ENCODE results near the gene GALNT15. TPM values are rescaled to one million over a fixed set of nuclear protein-coding genes. Genes with fewer than 3 reads are reported as not detected.

The GALNT15 gene
- total RNA-seq, 1 donor from 2014 or later: 0.40 TPM

DNA sequence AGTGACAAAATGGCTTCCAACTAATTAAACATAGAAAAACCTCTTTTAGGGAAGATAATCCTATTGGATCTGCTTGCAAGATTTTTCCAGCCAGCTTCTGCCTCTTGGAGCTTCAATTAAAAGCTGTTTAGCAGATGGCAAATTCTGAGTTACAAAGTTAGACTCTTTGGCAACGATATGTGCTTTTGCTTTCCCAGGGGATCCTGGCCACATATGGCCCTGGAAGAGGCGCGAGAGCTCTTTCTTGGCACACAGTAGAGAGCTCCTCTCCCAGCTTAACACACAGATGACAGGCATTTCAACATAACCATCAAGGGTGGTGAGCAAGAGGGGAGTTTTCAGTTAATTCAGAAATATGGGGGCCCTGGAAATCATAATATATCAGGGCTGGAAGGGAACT, 41.6 kb upstream of the GALNT15 start:
- Mint-ChIP-seq H3K4me3 (ENCODE audit: unreplicated experiment) (no peak overlapping the region), H3K4me1 (ENCODE audit: low read depth) (peaks cover 49% of the 10 kb centered on the region), H3K9me3 (ENCODE audit: low read depth) (peaks cover 12% of the 10 kb centered on the region), H3K27ac (ENCODE audit: unreplicated experiment) (no peak overlapping the region), H3K36me3 (ENCODE audit: low read depth) (no peaks in the 10 kb centered on the region), H3K27me3 (ENCODE audit: low read depth) (no peaks in the 10 kb centered on the region)
- DNase-seq (ENCODE audit: low spot score): no peak
- TF ChIP-seq CTCF (IDR thresholded peaks at IDR 0.05): no peak

- Mint-ChIP-seq H3K27me3 (ENCODE audit: low read depth) (no peaks in the 10 kb centered on the region), H3K36me3 (ENCODE audit: low read depth) (no peaks in the 10 kb centered on the region), H3K27ac (ENCODE audit: unreplicated experiment) (no peak overlapping the region), H3K9me3 (ENCODE audit: low read depth) (peaks cover 12% of the 10 kb centered on the region), H3K4me1 (ENCODE audit: low read depth) (peaks cover 46% of the 10 kb centered on the region), H3K4me3 (ENCODE audit: unreplicated experiment) (no peak overlapping the region)
- DNase-seq (ENCODE audit: low spot score): no peak
- no peak for TF ChIP-seq CTCF (IDR thresholded peaks at IDR 0.05)
Measured at GRCh38 chr3:16134173-16134928, 40.1 kb upstream of the GALNT15 start.

- no peak for DNase-seq (ENCODE audit: low spot score)
- Mint-ChIP-seq H3K27ac (ENCODE audit: unreplicated experiment) (peak overlapping the region; percentile 66), H3K4me3 (ENCODE audit: unreplicated experiment) (no peak overlapping the region), H3K27me3 (ENCODE audit: low read depth) (no peaks in the 10 kb centered on the region), H3K4me1 (ENCODE audit: low read depth) (peaks cover 46% of the 10 kb centered on the region), H3K9me3 (ENCODE audit: low read depth) (peaks cover 12% of the 10 kb centered on the region), H3K36me3 (ENCODE audit: low read depth) (no peaks in the 10 kb centered on the region)
- TF ChIP-seq CTCF (IDR thresholded peaks at IDR 0.05): no peak
Measured at GRCh38 chr3:16136055-16136454, 38.4 kb upstream of the GALNT15 start.

DNA sequence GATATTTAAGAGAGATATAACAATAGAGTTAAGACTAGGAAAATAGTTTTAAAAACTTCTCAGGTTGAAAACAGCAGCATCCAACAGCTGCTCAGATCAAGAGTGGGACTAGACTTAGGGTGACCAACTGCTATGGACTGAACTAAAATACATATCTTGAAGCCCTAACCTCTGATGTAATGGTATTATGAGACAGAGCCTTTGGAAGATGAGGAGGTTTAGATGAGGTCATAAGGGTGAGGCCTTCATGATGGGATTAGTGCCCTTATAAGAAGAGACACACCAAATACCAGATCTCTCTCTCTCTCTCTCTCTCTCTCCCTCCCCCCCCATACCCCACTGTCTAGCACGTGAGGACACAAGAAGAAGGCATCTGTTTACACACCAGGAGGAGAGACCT, 37.4 kb upstream of the GALNT15 start:
- DNase-seq (ENCODE audit: low spot score): no peak
- Mint-ChIP-seq H3K36me3 (ENCODE audit: low read depth) (no peaks in the 10 kb centered on the region), H3K4me3 (ENCODE audit: unreplicated experiment) (no peak overlapping the region), H3K27me3 (ENCODE audit: low read depth) (no peaks in the 10 kb centered on the region), H3K27ac (ENCODE audit: unreplicated experiment) (peak overlapping the region; percentile 9), H3K9me3 (ENCODE audit: low read depth) (peaks cover 12% of the 10 kb centered on the region), H3K4me1 (ENCODE audit: low read depth) (peaks cover 46% of the 10 kb centered on the region)
- TF ChIP-seq CTCF (IDR thresholded peaks at IDR 0.05): no peak

DNA sequence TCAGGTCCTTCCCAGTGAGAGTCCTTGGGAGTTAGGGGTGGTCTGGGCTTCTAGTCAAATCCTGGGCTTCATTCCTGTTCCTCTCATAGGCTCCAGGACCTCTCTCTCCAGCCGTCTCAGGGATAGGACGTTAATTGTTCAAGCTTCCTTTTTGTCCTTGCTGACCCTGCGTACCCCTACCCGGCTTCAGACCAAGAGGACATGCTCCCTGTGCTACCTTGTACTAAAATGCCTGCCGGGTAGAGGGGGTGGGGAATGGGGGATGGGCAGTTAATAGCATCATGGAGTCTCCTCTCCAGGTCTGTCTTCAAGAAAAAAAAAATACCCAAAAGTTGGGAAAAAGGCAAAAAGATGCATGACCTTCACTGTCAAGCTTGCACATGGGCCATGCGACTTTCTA, 36.5 kb upstream of the GALNT15 start:
- Mint-ChIP-seq H3K4me3 (ENCODE audit: unreplicated experiment) (no peak overlapping the region), H3K36me3 (ENCODE audit: low read depth) (no peaks in the 10 kb centered on the region), H3K27ac (ENCODE audit: unreplicated experiment) (no peak overlapping the region), H3K4me1 (ENCODE audit: low read depth) (peaks cover 40% of the 10 kb centered on the region), H3K27me3 (ENCODE audit: low read depth) (no peaks in the 10 kb centered on the region), H3K9me3 (ENCODE audit: low read depth) (peaks cover 12% of the 10 kb centered on the region)
- DNase-seq (ENCODE audit: low spot score): no peak
- TF ChIP-seq CTCF (IDR thresholded peaks at IDR 0.05): no peak

Data from chondrocyte (in vitro differentiated cells).